GM23338 (cell line): ENCODE measurements around the gene NFIA. TPM values are rescaled to one million over a fixed set of nuclear protein-coding genes. Genes with fewer than 3 reads are reported as not detected.

Source experiments
- ATAC-seq: fragments of 200-7000 bp; cut with Tn5 transposase; 3 replicates; pipeline ENCODE4 v1.9.1; 2020
- DNase-seq: peaks from one replicate; pipeline ENCODE4 v3.0.0-alpha.2; 2015; ENCODE audit warnings: low spot score
- H2AFZ ChIP-seq: fragments of 200-600 bp; sonication (generic); 2 replicates; pipeline ENCODE4 v1.8.0; 2016; ENCODE audit warnings: antibody characterized with exemption, mild to moderate bottlenecking, moderate library complexity
- H3F3A ChIP-seq: fragments of 200-600 bp; sonication (generic); replicated peaks from 2 replicates; pipeline ENCODE4 v1.8.0; 2017; ENCODE audit warnings: antibody characterized with exemption, mixed run types, low read depth
- H3K27ac ChIP-seq: fragments of 200-600 bp; sonication (generic); 2 replicates; pipeline ENCODE4 v1.6.1; 2016; ENCODE audit warnings: low read depth
- H3K27me3 ChIP-seq: fragments of 200-600 bp; sonication (generic); 2 replicates; pipeline ENCODE4 v1.8.0; 2016; ENCODE audit warnings: mild to moderate bottlenecking, mixed run types, moderate library complexity; ENCODE audit not compliant: insufficient read depth
- H3K36me3 ChIP-seq: fragments of 200-600 bp; sonication (generic); 2 replicates; pipeline ENCODE4 v1.8.0; 2016; ENCODE audit warnings: mild to moderate bottlenecking; ENCODE audit not compliant: insufficient read depth
- H3K4me1 ChIP-seq: fragments of 200-600 bp; sonication (generic); 2 replicates; pipeline ENCODE4 v1.8.0; 2016; ENCODE audit warnings: mild to moderate bottlenecking, moderate library complexity; ENCODE audit not compliant: insufficient read depth
- H3K4me2 ChIP-seq: fragments of 200-600 bp; sonication (generic); 2 replicates; pipeline ENCODE4 v1.7.1; 2017; ENCODE audit warnings: mixed run types
- H3K4me3 ChIP-seq: fragments of 200-600 bp; sonication (generic); 2 replicates; pipeline ENCODE4 v1.6.1; 2016; ENCODE audit warnings: mixed run types
- H3K79me2 ChIP-seq: fragments of 200-600 bp; sonication (generic); replicated peaks from 2 replicates; pipeline ENCODE4 v1.8.0; 2017; ENCODE audit warnings: mild to moderate bottlenecking; ENCODE audit not compliant: insufficient read depth
- H3K9me2 ChIP-seq: fragments of 200-600 bp; sonication (generic); 2 replicates; pipeline ENCODE4 v1.8.0; 2017; ENCODE audit not compliant: insufficient read depth
- H4K20me1 ChIP-seq: fragments of 200-600 bp; sonication (generic); replicated peaks from 2 replicates; pipeline ENCODE4 v1.8.0; 2017; ENCODE audit warnings: mild to moderate bottlenecking; ENCODE audit not compliant: insufficient read depth
- H3K27ac Mint-ChIP-seq: 2 replicates; pipeline ENCODE4 v1.8.0; 2020; ENCODE audit warnings: inconsistent platforms, mild to moderate bottlenecking, moderate library complexity, mixed read lengths
- H3K27me3 Mint-ChIP-seq: 3 replicates; pipeline ENCODE4 v1.8.0; 2022; ENCODE audit warnings: low read depth, mild to moderate bottlenecking, moderate library complexity, mixed read lengths, inconsistent platforms; ENCODE audit not compliant: insufficient read depth, poor library complexity
- H3K36me3 Mint-ChIP-seq: 3 replicates; pipeline ENCODE4 v1.8.0; 2021; ENCODE audit warnings: low read depth, mild to moderate bottlenecking, inconsistent platforms, moderate library complexity, mixed read lengths
- H3K4me1 Mint-ChIP-seq: 3 replicates; pipeline ENCODE4 v1.8.0; 2020; ENCODE audit warnings: mild to moderate bottlenecking, inconsistent platforms, mixed read lengths
- H3K4me3 Mint-ChIP-seq: 3 replicates; pipeline ENCODE4 v1.8.0; 2021; ENCODE audit warnings: moderate library complexity, mild to moderate bottlenecking, inconsistent platforms, mixed read lengths
- H3K9me3 Mint-ChIP-seq: 3 replicates; pipeline ENCODE4 v1.8.0; 2020; ENCODE audit warnings: moderate library complexity, mild to moderate bottlenecking, inconsistent platforms, mixed read lengths
- CREB1 ChIP-seq: fragments of 250-450 bp; sonication (Bioruptor Pico); IDR thresholded peaks from 2 replicates; pipeline ENCODE4 v1.5.0; 2020; ENCODE audit warnings: low read depth, mild to moderate bottlenecking, moderate library complexity
- EZH2 ChIP-seq: fragments of 200-600 bp; sonication (generic); IDR thresholded peaks from one replicate; pipeline ENCODE4 v1.8.0; 2017; ENCODE audit warnings: antibody characterized with exemption, mild to moderate bottlenecking, low read depth; ENCODE audit not compliant: unreplicated experiment
- EZH2phosphoT487 ChIP-seq: fragments of 200-600 bp; sonication (generic); IDR thresholded peaks from one replicate; pipeline ENCODE4 v1.8.1; 2018; ENCODE audit warnings: antibody characterized with exemption; ENCODE audit not compliant: unreplicated experiment
- JUNB ChIP-seq: IDR thresholded peaks from one replicate; pipeline ENCODE4 v1.6.1; 2016; ENCODE audit warnings: antibody characterized with exemption; ENCODE audit not compliant: unreplicated experiment
- POLR2AphosphoS5 ChIP-seq: IDR thresholded peaks from 2 replicates; pipeline ENCODE4 v1.6.1; 2016; ENCODE audit warnings: antibody characterized with exemption, low read depth
- STAT1 ChIP-seq: IDR thresholded peaks from one replicate; pipeline ENCODE4 v1.6.1; 2016; ENCODE audit warnings: antibody characterized with exemption; ENCODE audit not compliant: unreplicated experiment
- ZNF331 ChIP-seq: fragments of 250-450 bp; sonication (Bioruptor Pico); IDR thresholded peaks from 2 replicates; pipeline ENCODE4 v1.5.0; 2020; ENCODE audit warnings: low read depth, mild to moderate bottlenecking, moderate library complexity
- polyA plus RNA-seq: library from polyadenylated mRNA; unstranded; fragments of >200 nt; fragmentation: Nextera tagmentation; extraction: Ambion mirVana; gene quantifications from 2 replicates; pipeline ENCODE4 v1.2.1, GENCODE V29; 2016
- total RNA-seq: library from RNA; depleted of rRNA; stranded (reverse); fragments of >200 nt; shearing (Covaris generic); gene quantifications from 2 replicates; pipeline ENCODE4 v1.2.3, GENCODE V29; 2014
- TF ChIP-seq, protein P1 (sequence below): fragments of 250-450 bp; sonication (Bioruptor Pico); IDR thresholded peaks from 2 replicates; pipeline ENCODE4 v1.5.0; 2020; ENCODE audit warnings: mild to moderate bottlenecking, moderate library complexity
- TF ChIP-seq, protein P2 (sequence below): IDR thresholded peaks from 2 replicates; pipeline ENCODE4 v1.6.1; 2016; ENCODE audit warnings: antibody characterized with exemption
- TF ChIP-seq, protein P3 (sequence below), 2 experiments: fragments of 200-600 bp in 1 of 2; sonication (generic) in 1 of 2; conservative IDR thresholded peaks; 2 replicates each; pipeline versions ENCODE4 v1.5.1 to v1.6.1; 2016 to 2017; ENCODE audit warnings: antibody characterized with exemption in 2 of 2, low read depth in 2 of 2, mild to moderate bottlenecking in 2 of 2, moderate library complexity in 1 of 2
- TF ChIP-seq, protein P4 (sequence below): IDR thresholded peaks from one replicate; pipeline ENCODE4 v1.6.1; 2018; ENCODE audit warnings: antibody characterized with exemption; ENCODE audit not compliant: unreplicated experiment

NFIA gene
- total and polyA plus RNA-seq, 2 experiments from 2014 or later: 0.97 to 2.3 TPM

DNA sequence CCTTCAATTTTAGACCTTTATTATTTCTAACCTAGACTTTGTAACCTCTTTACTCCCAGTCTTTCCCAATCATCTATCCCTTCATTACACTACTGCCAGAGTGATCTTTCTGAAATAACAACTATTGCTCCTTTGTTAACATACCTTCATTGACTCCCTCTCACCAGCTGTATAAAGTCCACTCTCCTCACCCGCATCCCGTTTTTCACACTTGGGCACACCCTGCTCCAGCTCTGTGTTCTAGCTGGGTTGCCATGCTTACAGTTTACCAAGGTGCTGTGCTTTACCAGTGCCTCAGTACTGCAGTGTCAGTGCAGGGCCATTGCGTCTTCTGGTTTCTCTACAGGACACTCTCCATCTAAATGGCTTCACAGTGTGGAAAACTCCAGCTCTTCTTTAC is 148.2 kb downstream of the NFIA start:
- no peak overlapping the region for H3K27ac Mint-ChIP-seq
- Histone ChIP-seq H3K4me2 (no peak overlapping the region), H4K20me1 (no peaks in the 10 kb centered on the region), H3K4me1 (0 out of 2 replicates have a peak, but pooled peaks cover 2% of the 10 kb centered on the region), H2AFZ (no peak overlapping the region), H3K4me3 (no peak overlapping the region), H3K27me3 (no peaks in the 10 kb centered on the region), H3K36me3 (no peaks in the 10 kb centered on the region), H3K79me2 (no peaks in the 10 kb centered on the region), H3K27ac (no peak overlapping the region), H3F3A (no peaks in the 10 kb centered on the region), H3K9me2 (no peaks in the 10 kb centered on the region)
- DNase-seq: no peak
- no peaks in the 10 kb centered on the region for H3K36me3 Mint-ChIP-seq
- ATAC-seq: peak; percentile 67
- TF ChIP-seq POLR2AphosphoS5 (no peak), EZH2phosphoT487 (no peak), JUNB (no peak), CREB1 (CRISPR knock-in tag) (no peak), ZNF331 (CRISPR knock-in tag) (no peak), STAT1 (no peak), EZH2 (no peak)
- TF ChIP-seq, protein P1, sequence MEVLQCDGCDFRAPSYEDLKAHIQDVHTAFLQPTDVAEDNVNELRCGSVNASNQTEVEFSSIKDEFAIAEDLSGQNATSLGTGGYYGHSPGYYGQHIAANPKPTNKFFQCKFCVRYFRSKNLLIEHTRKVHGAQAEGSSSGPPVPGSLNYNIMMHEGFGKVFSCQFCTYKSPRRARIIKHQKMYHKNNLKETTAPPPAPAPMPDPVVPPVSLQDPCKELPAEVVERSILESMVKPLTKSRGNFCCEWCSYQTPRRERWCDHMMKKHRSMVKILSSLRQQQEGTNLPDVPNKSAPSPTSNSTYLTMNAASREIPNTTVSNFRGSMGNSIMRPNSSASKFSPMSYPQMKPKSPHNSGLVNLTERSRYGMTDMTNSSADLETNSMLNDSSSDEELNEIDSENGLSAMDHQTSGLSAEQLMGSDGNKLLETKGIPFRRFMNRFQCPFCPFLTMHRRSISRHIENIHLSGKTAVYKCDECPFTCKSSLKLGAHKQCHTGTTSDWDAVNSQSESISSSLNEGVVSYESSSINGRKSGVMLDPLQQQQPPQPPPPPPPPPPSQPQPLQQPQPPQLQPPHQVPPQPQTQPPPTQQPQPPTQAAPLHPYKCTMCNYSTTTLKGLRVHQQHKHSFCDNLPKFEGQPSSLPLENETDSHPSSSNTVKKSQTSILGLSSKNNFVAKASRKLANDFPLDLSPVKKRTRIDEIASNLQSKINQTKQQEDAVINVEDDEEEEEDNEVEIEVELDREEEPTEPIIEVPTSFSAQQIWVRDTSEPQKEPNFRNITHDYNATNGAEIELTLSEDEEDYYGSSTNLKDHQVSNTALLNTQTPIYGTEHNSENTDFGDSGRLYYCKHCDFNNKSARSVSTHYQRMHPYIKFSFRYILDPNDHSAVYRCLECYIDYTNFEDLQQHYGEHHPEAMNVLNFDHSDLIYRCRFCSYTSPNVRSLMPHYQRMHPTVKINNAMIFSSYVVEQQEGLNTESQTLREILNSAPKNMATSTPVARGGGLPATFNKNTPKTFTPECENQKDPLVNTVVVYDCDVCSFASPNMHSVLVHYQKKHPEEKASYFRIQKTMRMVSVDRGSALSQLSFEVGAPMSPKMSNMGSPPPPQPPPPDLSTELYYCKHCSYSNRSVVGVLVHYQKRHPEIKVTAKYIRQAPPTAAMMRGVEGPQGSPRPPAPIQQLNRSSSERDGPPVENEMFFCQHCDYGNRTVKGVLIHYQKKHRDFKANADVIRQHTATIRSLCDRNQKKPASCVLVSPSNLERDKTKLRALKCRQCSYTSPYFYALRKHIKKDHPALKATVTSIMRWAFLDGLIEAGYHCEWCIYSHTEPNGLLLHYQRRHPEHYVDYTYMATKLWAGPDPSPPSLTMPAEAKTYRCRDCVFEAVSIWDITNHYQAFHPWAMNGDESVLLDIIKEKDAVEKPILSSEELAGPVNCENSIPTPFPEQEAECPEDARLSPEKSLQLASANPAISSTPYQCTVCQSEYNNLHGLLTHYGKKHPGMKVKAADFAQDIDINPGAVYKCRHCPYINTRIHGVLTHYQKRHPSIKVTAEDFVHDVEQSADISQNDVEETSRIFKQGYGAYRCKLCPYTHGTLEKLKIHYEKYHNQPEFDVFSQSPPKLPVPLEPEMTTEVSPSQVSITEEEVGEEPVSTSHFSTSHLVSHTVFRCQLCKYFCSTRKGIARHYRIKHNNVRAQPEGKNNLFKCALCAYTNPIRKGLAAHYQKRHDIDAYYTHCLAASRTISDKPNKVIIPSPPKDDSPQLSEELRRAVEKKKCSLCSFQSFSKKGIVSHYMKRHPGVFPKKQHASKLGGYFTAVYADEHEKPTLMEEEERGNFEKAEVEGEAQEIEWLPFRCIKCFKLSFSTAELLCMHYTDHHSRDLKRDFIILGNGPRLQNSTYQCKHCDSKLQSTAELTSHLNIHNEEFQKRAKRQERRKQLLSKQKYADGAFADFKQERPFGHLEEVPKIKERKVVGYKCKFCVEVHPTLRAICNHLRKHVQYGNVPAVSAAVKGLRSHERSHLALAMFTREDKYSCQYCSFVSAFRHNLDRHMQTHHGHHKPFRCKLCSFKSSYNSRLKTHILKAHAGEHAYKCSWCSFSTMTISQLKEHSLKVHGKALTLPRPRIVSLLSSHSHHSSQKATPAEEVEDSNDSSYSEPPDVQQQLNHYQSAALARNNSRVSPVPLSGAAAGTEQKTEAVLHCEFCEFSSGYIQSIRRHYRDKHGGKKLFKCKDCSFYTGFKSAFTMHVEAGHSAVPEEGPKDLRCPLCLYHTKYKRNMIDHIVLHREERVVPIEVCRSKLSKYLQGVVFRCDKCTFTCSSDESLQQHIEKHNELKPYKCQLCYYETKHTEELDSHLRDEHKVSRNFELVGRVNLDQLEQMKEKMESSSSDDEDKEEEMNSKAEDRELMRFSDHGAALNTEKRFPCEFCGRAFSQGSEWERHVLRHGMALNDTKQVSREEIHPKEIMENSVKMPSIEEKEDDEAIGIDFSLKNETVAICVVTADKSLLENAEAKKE (CRISPR knock-in tag): no peak
- TF ChIP-seq, protein P2, sequence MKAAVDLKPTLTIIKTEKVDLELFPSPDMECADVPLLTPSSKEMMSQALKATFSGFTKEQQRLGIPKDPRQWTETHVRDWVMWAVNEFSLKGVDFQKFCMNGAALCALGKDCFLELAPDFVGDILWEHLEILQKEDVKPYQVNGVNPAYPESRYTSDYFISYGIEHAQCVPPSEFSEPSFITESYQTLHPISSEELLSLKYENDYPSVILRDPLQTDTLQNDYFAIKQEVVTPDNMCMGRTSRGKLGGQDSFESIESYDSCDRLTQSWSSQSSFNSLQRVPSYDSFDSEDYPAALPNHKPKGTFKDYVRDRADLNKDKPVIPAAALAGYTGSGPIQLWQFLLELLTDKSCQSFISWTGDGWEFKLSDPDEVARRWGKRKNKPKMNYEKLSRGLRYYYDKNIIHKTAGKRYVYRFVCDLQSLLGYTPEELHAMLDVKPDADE: no peak
- TF ChIP-seq, protein P3, sequence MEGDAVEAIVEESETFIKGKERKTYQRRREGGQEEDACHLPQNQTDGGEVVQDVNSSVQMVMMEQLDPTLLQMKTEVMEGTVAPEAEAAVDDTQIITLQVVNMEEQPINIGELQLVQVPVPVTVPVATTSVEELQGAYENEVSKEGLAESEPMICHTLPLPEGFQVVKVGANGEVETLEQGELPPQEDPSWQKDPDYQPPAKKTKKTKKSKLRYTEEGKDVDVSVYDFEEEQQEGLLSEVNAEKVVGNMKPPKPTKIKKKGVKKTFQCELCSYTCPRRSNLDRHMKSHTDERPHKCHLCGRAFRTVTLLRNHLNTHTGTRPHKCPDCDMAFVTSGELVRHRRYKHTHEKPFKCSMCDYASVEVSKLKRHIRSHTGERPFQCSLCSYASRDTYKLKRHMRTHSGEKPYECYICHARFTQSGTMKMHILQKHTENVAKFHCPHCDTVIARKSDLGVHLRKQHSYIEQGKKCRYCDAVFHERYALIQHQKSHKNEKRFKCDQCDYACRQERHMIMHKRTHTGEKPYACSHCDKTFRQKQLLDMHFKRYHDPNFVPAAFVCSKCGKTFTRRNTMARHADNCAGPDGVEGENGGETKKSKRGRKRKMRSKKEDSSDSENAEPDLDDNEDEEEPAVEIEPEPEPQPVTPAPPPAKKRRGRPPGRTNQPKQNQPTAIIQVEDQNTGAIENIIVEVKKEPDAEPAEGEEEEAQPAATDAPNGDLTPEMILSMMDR (conservative IDR thresholded peaks at IDR 0.05; ENCODE audit: low read depth in 2 of 2): no peak
- TF ChIP-seq, protein P4, sequence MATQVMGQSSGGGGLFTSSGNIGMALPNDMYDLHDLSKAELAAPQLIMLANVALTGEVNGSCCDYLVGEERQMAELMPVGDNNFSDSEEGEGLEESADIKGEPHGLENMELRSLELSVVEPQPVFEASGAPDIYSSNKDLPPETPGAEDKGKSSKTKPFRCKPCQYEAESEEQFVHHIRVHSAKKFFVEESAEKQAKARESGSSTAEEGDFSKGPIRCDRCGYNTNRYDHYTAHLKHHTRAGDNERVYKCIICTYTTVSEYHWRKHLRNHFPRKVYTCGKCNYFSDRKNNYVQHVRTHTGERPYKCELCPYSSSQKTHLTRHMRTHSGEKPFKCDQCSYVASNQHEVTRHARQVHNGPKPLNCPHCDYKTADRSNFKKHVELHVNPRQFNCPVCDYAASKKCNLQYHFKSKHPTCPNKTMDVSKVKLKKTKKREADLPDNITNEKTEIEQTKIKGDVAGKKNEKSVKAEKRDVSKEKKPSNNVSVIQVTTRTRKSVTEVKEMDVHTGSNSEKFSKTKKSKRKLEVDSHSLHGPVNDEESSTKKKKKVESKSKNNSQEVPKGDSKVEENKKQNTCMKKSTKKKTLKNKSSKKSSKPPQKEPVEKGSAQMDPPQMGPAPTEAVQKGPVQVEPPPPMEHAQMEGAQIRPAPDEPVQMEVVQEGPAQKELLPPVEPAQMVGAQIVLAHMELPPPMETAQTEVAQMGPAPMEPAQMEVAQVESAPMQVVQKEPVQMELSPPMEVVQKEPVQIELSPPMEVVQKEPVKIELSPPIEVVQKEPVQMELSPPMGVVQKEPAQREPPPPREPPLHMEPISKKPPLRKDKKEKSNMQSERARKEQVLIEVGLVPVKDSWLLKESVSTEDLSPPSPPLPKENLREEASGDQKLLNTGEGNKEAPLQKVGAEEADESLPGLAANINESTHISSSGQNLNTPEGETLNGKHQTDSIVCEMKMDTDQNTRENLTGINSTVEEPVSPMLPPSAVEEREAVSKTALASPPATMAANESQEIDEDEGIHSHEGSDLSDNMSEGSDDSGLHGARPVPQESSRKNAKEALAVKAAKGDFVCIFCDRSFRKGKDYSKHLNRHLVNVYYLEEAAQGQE: no peak
- peaks cover 5% of the 10 kb centered on the region for H3K27me3 Mint-ChIP-seq
- no peak overlapping the region for H3K4me3 Mint-ChIP-seq
- no peaks in the 10 kb centered on the region; the same call in 2 of the 3 replicates for H3K9me3 Mint-ChIP-seq
- peaks cover 17% of the 10 kb centered on the region for H3K4me1 Mint-ChIP-seq
